Sigmoid colon (tissue), 7 donors: ENCODE measurements around the gene MYCN. TPM values are rescaled to one million over a fixed set of nuclear protein-coding genes. Genes with fewer than 3 reads are reported as not detected.

Experiments
- DNase-seq: peaks from one replicate; pipeline ENCODE4 v3.0.0-alpha.2; 2019
- H3K27ac ChIP-seq, 4 donors: fragments of 200-600 bp; sonication (generic); one replicate each; pipeline ENCODE4 v1.5.1; 2016 to 2019; ENCODE audit warnings: mild to moderate bottlenecking in 1 of 4
- H3K27me3 ChIP-seq, 3 donors: fragments of 200-600 bp; sonication (generic); one replicate each; pipeline ENCODE4 v1.5.1; 2019; ENCODE audit warnings: mild to moderate bottlenecking in 1 of 3
- H3K36me3 ChIP-seq, 4 donors: fragments of 200-600 bp; sonication (generic); one replicate each; pipeline ENCODE4 v1.5.1; 2016 to 2019
- H3K4me1 ChIP-seq, 4 donors: fragments of 200-600 bp; sonication (generic); one replicate each; pipeline ENCODE4 v1.5.1; 2017 to 2019
- H3K4me3 ChIP-seq, 4 donors: fragments of 200-600 bp; sonication (generic); one replicate each; pipeline ENCODE4 v1.5.1; 2017 to 2019; ENCODE audit warnings: mild to moderate bottlenecking in 2 of 4, moderate library complexity in 1 of 4
- H3K9me3 ChIP-seq, 4 donors: fragments of 200-600 bp in 3 of 4; sonication (generic) in 3 of 4; one replicate each; pipeline versions ENCODE4 v1.5.1 to v1.6.1; 2013 to 2019
- EP300 ChIP-seq, 4 donors: sonication (generic); formaldehyde crosslinking; IDR thresholded peaks; one replicate each; pipeline ENCODE4 v1.6.1; 2017; ENCODE audit warnings: antibody characterized with exemption in 4 of 4
- POLR2A ChIP-seq, 2 donors: fragments of 450-650 bp; IDR thresholded peaks; one replicate each; pipeline ENCODE4 v1.6.1; 2016; ENCODE audit warnings: antibody characterized with exemption in 2 of 2, mild to moderate bottlenecking in 2 of 2, moderate library complexity in 2 of 2
- POLR2AphosphoS5 ChIP-seq, 4 donors: sonication (generic); formaldehyde crosslinking; IDR thresholded peaks; one replicate each; pipeline ENCODE4 v1.6.1; 2017; ENCODE audit warnings: antibody characterized with exemption in 4 of 4
- WGBS, 2 donors: extraction: QIAGEN DNeasy Blood & Tissue Kit; methylation state at CpG; one replicate each; pipeline ENCODE4 v1.1.7; 2013; 5-methylcytosine and 5-hydroxymethylcytosine counted together
- intact Hi-C: fragments of 100-400 bp; cut with DNase I; formaldehyde crosslinking; loops from one replicate; pipeline ENCODE4 v1.15.1; 2023
- polyA plus RNA-seq, 3 donors: library from polyadenylated mRNA; stranded (reverse); fragments of 200-250 nt; gene quantifications; one replicate each; pipeline ENCODE4 v1.2.3, GENCODE V29; 2013
- total RNA-seq, 4 donors: library from RNA; depleted of rRNA; stranded (reverse); fragments of >200 nt; gene quantifications; one replicate each; pipeline ENCODE4 v1.1.0, GENCODE V29; 2016
- TF ChIP-seq, protein P1 (sequence below), 4 experiments: fragments of 450-650 bp in 3 of 4; fragments of 200-600 bp in 1 of 4; IDR thresholded peaks; one replicate each; pipeline ENCODE4 v1.5.1; 2016 to 2019; ENCODE audit warnings: antibody characterized with exemption in 4 of 4, mild to moderate bottlenecking in 3 of 4, moderate library complexity in 2 of 4
- donor health status: healthy with polysubstance abuse.
- donor health status: Bipolar disorder and iron deficiency.
- donor health status: healthy.

Gene MYCN
- total and polyA plus RNA-seq, 7 donors, result 0.33 to 0.71 (median 0.55) TPM; not detected in 1

DNA sequence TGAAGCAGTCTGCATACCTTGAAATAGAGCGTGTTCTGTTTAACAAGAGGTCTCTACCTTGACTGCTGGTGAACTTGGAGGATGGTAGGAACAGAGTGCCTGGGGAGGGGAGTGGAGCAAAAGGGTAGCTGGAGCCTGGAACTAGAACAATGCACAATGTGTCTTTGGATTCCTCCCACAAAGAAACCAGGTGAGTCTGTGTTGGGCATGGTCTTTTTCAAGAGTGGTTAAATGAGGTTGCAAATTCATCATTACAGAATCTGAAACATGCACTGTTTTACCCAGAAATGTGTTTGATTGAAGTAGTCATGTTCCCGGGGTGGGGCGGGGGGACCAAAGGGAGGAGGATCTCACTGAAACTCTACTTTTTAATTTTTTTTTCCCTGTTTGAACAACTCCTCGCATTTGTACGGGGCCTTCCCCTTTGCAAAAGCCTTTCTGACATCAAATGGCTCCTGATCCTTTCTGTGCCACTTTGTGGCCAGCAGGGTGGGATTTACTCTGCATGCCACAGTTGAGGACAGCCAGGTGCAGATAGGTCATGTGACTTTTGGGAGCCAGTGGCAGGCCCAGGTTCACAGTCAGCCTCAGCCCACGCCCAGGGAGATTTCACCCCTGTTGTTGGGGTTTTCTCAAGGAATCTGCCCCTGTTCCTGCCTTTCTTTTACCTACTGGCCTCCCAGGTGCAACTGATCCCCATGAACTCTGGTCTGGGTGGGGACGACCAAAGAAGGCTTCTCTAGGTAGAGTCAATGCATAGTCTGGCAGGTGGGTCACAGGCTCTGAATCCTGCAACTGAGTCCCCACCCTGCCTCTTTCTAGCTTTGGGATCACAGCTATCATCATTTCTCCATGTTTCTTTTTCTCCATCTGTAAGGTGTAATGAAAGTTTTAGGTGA is 28.2 kb downstream of the MYCN start:
- Histone ChIP-seq H3K4me1 (no peaks in the 10 kb centered on the region), H3K4me3 (no peak overlapping the region), H3K27me3 (no peaks in the 10 kb centered on the region), H3K27ac (no peak overlapping the region), H3K36me3 (no peaks in the 10 kb centered on the region), H3K9me3 (no peaks in the 10 kb centered on the region)
- intact Hi-C loops, result no loop called here
- DNase-seq, result no peak
- WGBS, 2 donors, result 86 to 89% methylated on average over 7 of the region's 7 CpGs
- TF ChIP-seq POLR2A (IDR thresholded peaks at IDR 0.05) (no peak), EP300 (IDR thresholded peaks at IDR 0.05) (no peak), POLR2AphosphoS5 (IDR thresholded peaks at IDR 0.05) (no peak)
- TF ChIP-seq, protein P1, sequence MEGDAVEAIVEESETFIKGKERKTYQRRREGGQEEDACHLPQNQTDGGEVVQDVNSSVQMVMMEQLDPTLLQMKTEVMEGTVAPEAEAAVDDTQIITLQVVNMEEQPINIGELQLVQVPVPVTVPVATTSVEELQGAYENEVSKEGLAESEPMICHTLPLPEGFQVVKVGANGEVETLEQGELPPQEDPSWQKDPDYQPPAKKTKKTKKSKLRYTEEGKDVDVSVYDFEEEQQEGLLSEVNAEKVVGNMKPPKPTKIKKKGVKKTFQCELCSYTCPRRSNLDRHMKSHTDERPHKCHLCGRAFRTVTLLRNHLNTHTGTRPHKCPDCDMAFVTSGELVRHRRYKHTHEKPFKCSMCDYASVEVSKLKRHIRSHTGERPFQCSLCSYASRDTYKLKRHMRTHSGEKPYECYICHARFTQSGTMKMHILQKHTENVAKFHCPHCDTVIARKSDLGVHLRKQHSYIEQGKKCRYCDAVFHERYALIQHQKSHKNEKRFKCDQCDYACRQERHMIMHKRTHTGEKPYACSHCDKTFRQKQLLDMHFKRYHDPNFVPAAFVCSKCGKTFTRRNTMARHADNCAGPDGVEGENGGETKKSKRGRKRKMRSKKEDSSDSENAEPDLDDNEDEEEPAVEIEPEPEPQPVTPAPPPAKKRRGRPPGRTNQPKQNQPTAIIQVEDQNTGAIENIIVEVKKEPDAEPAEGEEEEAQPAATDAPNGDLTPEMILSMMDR (IDR thresholded peaks at IDR 0.05), result no peak

- intact Hi-C loops, result no loop called here
- 82 to 89% methylated on average over 4 of the region's 4 CpGs for WGBS, 2 donors
- DNase-seq, result no peak
- Histone ChIP-seq H3K27ac (no peak overlapping the region), H3K4me1 (no peaks in the 10 kb centered on the region), H3K27me3 (no peaks in the 10 kb centered on the region), H3K9me3 (no peaks in the 10 kb centered on the region), H3K36me3 (no peaks in the 10 kb centered on the region), H3K4me3 (no peak overlapping the region)
- TF ChIP-seq, protein P1 (IDR thresholded peaks at IDR 0.05), result no peak
- no peak for TF ChIP-seq POLR2A (IDR thresholded peaks at IDR 0.05)
- no peak for TF ChIP-seq POLR2AphosphoS5 (IDR thresholded peaks at IDR 0.05)
- no peak for TF ChIP-seq EP300 (IDR thresholded peaks at IDR 0.05)
These were observed 28.9 kb downstream of the MYCN start for GRCh38 chr2:15969214-15969613.

- TF ChIP-seq, protein P1 (IDR thresholded peaks at IDR 0.05), result no peak
- TF ChIP-seq POLR2A (IDR thresholded peaks at IDR 0.05) (no peak), EP300 (IDR thresholded peaks at IDR 0.05) (no peak), POLR2AphosphoS5 (IDR thresholded peaks at IDR 0.05) (no peak)
- no peaks in the 10 kb centered on the region for H3K27me3 ChIP-seq
- intact Hi-C loops, result no loop called here
- DNase-seq, result no peak
- H3K27ac ChIP-seq, result no peak overlapping the region
- H3K4me3 ChIP-seq, result no peak overlapping the region
- no peaks in the 10 kb centered on the region for H3K9me3 ChIP-seq
- 85 to 89% methylated on average over 5 of the region's 5 CpGs for WGBS, 2 donors
- H3K4me1 ChIP-seq, result no peaks in the 10 kb centered on the region
- no peaks in the 10 kb centered on the region for H3K36me3 ChIP-seq
These were observed 30.4 kb downstream of the MYCN start for GRCh38 chr2:15970701-15971100.

- no peaks in the 10 kb centered on the region for H3K36me3 ChIP-seq
- WGBS, 2 donors, result 68 to 77% methylated on average over 7 of the region's 7 CpGs
- H3K4me3 ChIP-seq, result no peak overlapping the region
- DNase-seq, result no peak
- intact Hi-C loops, result no loop called here
- TF ChIP-seq, protein P1 (IDR thresholded peaks at IDR 0.05), result no peak
- TF ChIP-seq POLR2AphosphoS5 (IDR thresholded peaks at IDR 0.05), result no peak
- H3K27ac ChIP-seq, result no peak overlapping the region
- no peaks in the 10 kb centered on the region for H3K4me1 ChIP-seq
- H3K27me3 ChIP-seq, result no peaks in the 10 kb centered on the region
- H3K9me3 ChIP-seq, result no peaks in the 10 kb centered on the region
These were observed 31.0 kb downstream of the MYCN start for GRCh38 chr2:15971351-15971750.
